Effector memory CD4-positive, alpha-beta T cell (primary cell): Measurements from ENCODE around the gene NLRC3.
A peak's percentile ranks its signal among the peaks of the same experiment; 100 is the strongest.
"Not testable (repeated sequence)": the region's sequence is repeated elsewhere in the genome, so short reads cannot be mapped to it uniquely, and the experiment has no call there.

Experiments used
- DNase-seq, 3 donors: peaks; one replicate each; pipeline ENCODE4 v3.0.0-alpha.2; 2020
- H3K27ac ChIP-seq: 2 replicates; pipeline ENCODE4 v1.7.0; 2013; ENCODE audit warnings: mild to moderate bottlenecking, low read length, moderate library complexity; ENCODE audit not compliant: insufficient read depth, poor library complexity, severe bottlenecking
- H3K27me3 ChIP-seq: replicated peaks from 2 replicates; pipeline ENCODE4 v1.7.0; 2013; ENCODE audit warnings: mild to moderate bottlenecking, low read length; ENCODE audit not compliant: insufficient read depth, control insufficient read depth, poor library complexity, severe bottlenecking
- H3K36me3 ChIP-seq: 2 replicates; pipeline ENCODE4 v1.7.0; 2013; ENCODE audit warnings: mild to moderate bottlenecking, low read length, moderate library complexity; ENCODE audit not compliant: control insufficient read depth, insufficient read depth
- H3K4me1 ChIP-seq: 2 replicates; pipeline ENCODE4 v1.7.0; 2013; ENCODE audit warnings: low read length, mild to moderate bottlenecking; ENCODE audit not compliant: control insufficient read depth, insufficient read depth, poor library complexity, severe bottlenecking
- H3K4me3 ChIP-seq: 2 replicates; pipeline ENCODE4 v1.7.0; 2013; ENCODE audit warnings: low read length, low read depth, mild to moderate bottlenecking; ENCODE audit not compliant: insufficient read depth, poor library complexity, severe bottlenecking
- H3K9me3 ChIP-seq: 2 replicates; pipeline ENCODE4 v1.7.0; 2013; ENCODE audit warnings: mild to moderate bottlenecking, low read length, moderate library complexity; ENCODE audit not compliant: control insufficient read depth

Gene NLRC3

GRCh38 chr16:3509470-3509928 lies 67.7 kb downstream of the NLRC3 start:
- Histone ChIP-seq H3K4me3 (no peak overlapping the region), H3K4me1 (peaks cover 30% of the 10 kb centered on the region), H3K27me3 (no peaks in the 10 kb centered on the region), H3K36me3 (peaks cover 16% of the 10 kb centered on the region), H3K9me3 (no peaks in the 10 kb centered on the region), H3K27ac (peak overlapping the region; percentile 59)
- peak; percentile 41 to 60 (median 53) for DNase-seq

- H3K27me3 ChIP-seq, result no peaks in the 10 kb centered on the region
- H3K27ac ChIP-seq, result peak overlapping the region; percentile 59
- no peak for DNase-seq
- no peaks in the 10 kb centered on the region for H3K9me3 ChIP-seq
- H3K4me1 ChIP-seq, result peaks cover 33% of the 10 kb centered on the region
- peaks cover 8% of the 10 kb centered on the region for H3K36me3 ChIP-seq
- H3K4me3 ChIP-seq, result no peak overlapping the region
Observed at GRCh38 chr16:3508736-3509135, 68.5 kb downstream of the NLRC3 start.

- no peaks in the 10 kb centered on the region for H3K36me3 ChIP-seq
- no peak overlapping the region for H3K4me3 ChIP-seq
- H3K27me3 ChIP-seq, result no peaks in the 10 kb centered on the region
- peak in 2 of 3 donors; percentile 12 for DNase-seq
- no peaks in the 10 kb centered on the region for H3K9me3 ChIP-seq
- H3K4me1 ChIP-seq, result peaks cover 30% of the 10 kb centered on the region
- peak overlapping the region; percentile 63 for H3K27ac ChIP-seq
Observed at GRCh38 chr16:3503523-3503922, 73.7 kb downstream of the NLRC3 start.

GRCh38 chr16:3501783-3502400 lies 75.3 kb downstream of the NLRC3 start:
- H3K27ac ChIP-seq, result no peak overlapping the region
- H3K4me3 ChIP-seq, result peak overlapping the region; percentile 65

GRCh38 chr16:3501412-3501761 lies 75.8 kb downstream of the NLRC3 start:
- Histone ChIP-seq H3K4me3 (peak overlapping the region; percentile 65), H3K27ac (peak overlapping the region; percentile 83), H3K4me1 (peaks cover 27% of the 10 kb centered on the region)
- not testable (repeated sequence) for DNase-seq, H3K27me3 ChIP-seq, H3K9me3 ChIP-seq, H3K36me3 ChIP-seq

More at GRCh38 chr16:3501783-3502400, 75.3 kb downstream of the NLRC3 start:
- no peak for DNase-seq
- Histone ChIP-seq H3K4me1 (peaks cover 27% of the 10 kb centered on the region), H3K36me3 (no peaks in the 10 kb centered on the region), H3K9me3 (no peaks in the 10 kb centered on the region), H3K27me3 (no peaks in the 10 kb centered on the region)

GRCh38 chr16:3498988-3499387 lies 78.2 kb downstream of the NLRC3 start:
- H3K4me1 ChIP-seq, result peaks cover 26% of the 10 kb centered on the region
- no peaks in the 10 kb centered on the region for H3K36me3 ChIP-seq
- H3K9me3 ChIP-seq, result no peaks in the 10 kb centered on the region
- DNase-seq, result no peak
- H3K27me3 ChIP-seq, result no peaks in the 10 kb centered on the region
- no peak overlapping the region for H3K27ac ChIP-seq
- H3K4me3 ChIP-seq, result no peak overlapping the region

- no peaks in the 10 kb centered on the region for H3K36me3 ChIP-seq
- H3K9me3 ChIP-seq, result no peaks in the 10 kb centered on the region
- no peak overlapping the region for H3K4me3 ChIP-seq
- no peak overlapping the region for H3K27ac ChIP-seq
- no peaks in the 10 kb centered on the region for H3K27me3 ChIP-seq
- no peak for DNase-seq
- H3K4me1 ChIP-seq, result peaks cover 18% of the 10 kb centered on the region
Observed at GRCh38 chr16:3497771-3498170, 79.4 kb downstream of the NLRC3 start.

- no peaks in the 10 kb centered on the region for H3K36me3 ChIP-seq
- no peaks in the 10 kb centered on the region for H3K27me3 ChIP-seq
- H3K9me3 ChIP-seq, result no peaks in the 10 kb centered on the region
- peaks cover 4% of the 10 kb centered on the region for H3K4me1 ChIP-seq
- H3K27ac ChIP-seq, result no peak overlapping the region
- no peak overlapping the region for H3K4me3 ChIP-seq
- no peak for DNase-seq
Observed at GRCh38 chr16:3496386-3496785, 80.8 kb downstream of the NLRC3 start.

- no peak within 1 kb of the TSS for H3K4me3 ChIP-seq
- H3K36me3 ChIP-seq, result no peaks in the 10 kb centered on the region
- H3K27me3 ChIP-seq, result no peaks in the 10 kb centered on the region
- DNase-seq, result no peak
- H3K4me1 ChIP-seq, result no peaks in the 10 kb centered on the region
- H3K27ac ChIP-seq, result no peak within 1 kb of the TSS
- no peaks in the 10 kb centered on the region for H3K9me3 ChIP-seq
Observed at GRCh38 chr16:3495176-3495575, 82.0 kb downstream of the NLRC3 start, which contains the start of gene C16orf90. C16orf90 (minus strand) TSS chr16:3495489; CDS start chr16:3495421, 68 bp downstream.

GRCh38 chr16:3494386-3494973 lies 82.7 kb downstream of the NLRC3 start:
- no peaks in the 10 kb centered on the region for H3K36me3 ChIP-seq
- H3K4me3 ChIP-seq, result no peak overlapping the region
- no peaks in the 10 kb centered on the region for H3K4me1 ChIP-seq
- no peaks in the 10 kb centered on the region for H3K9me3 ChIP-seq
- no peaks in the 10 kb centered on the region for H3K27me3 ChIP-seq
- H3K27ac ChIP-seq, result no peak overlapping the region
- DNase-seq, result no peak
